ENCODE data around the gene KRT75. TPM values are rescaled to one million over a fixed set of nuclear protein-coding genes. Genes with fewer than 3 reads are reported as not detected.

Gene KRT75
- total and polyA plus RNA-seq, 2 experiments from 2014 or later, result not detected

GRCh38 chr12:52379536-52379935, 54.6 kb downstream of the KRT75 start:
- peaks cover 8% of the 10 kb centered on the region; the same call in 1 of the 2 replicates for H3K27me3 ChIP-seq (replicated peaks; ENCODE audit: insufficient read depth)
- no peak overlapping the region for H3K9ac ChIP-seq
- in situ Hi-C loops (cut with MboI), result loop anchor here (25.0 kb wide), 1 partner anchor 608 kb away; no protein-coding TSS in a partner anchor
- H2AFZ ChIP-seq, result no peak overlapping the region
- no peaks in the 10 kb centered on the region for H3K4me1 ChIP-seq (ENCODE audit: insufficient read depth)
- no peaks in the 10 kb centered on the region for H3K79me2 ChIP-seq (ENCODE audit: insufficient read depth)
- no peak for TF ChIP-seq EZH2phosphoT487 (IDR thresholded peaks at IDR 0.05; ENCODE audit: insufficient read depth, low read depth)
- TF ChIP-seq EZH2 (IDR thresholded peaks at IDR 0.05; ENCODE audit: insufficient read depth, poor library complexity, severe bottlenecking), result no peak
- no peaks in the 10 kb centered on the region for H3K9me2 ChIP-seq (ENCODE audit: insufficient read depth)
- no peaks in the 10 kb centered on the region for H4K20me1 ChIP-seq (ENCODE audit: insufficient read depth)
- no peaks in the 10 kb centered on the region for H3F3A ChIP-seq (ENCODE audit: insufficient read depth)
- WGBS, 2 experiments (ENCODE audit: low coverage in 1 of 2, low lambda C conversion rate in 2 of 2, missing lambda C conversion rate in 2 of 2), result 84 to 86% methylated on average over 6 of the region's 6 CpGs
- H3K4me2 ChIP-seq (ENCODE audit: unreplicated experiment), result no peak overlapping the region
- H3K9me3 ChIP-seq (ENCODE audit: low read depth), result no peaks in the 10 kb centered on the region
- H3K36me3 ChIP-seq (ENCODE audit: low read depth), result no peaks in the 10 kb centered on the region
- H3K4me3 ChIP-seq, result no peak overlapping the region
- DNase-seq, result no peak
- no peak overlapping the region for H3K27ac ChIP-seq

- Histone ChIP-seq H3K27me3 (replicated peaks; ENCODE audit: insufficient read depth) (no peaks in the 10 kb centered on the region), H3K4me3 (no peak overlapping the region), H3K4me2 (ENCODE audit: unreplicated experiment) (no peak overlapping the region), H4K20me1 (ENCODE audit: insufficient read depth) (no peaks in the 10 kb centered on the region), H3K79me2 (ENCODE audit: insufficient read depth) (no peaks in the 10 kb centered on the region), H3K9me2 (ENCODE audit: insufficient read depth) (no peaks in the 10 kb centered on the region), H2AFZ (no peak overlapping the region), H3K9ac (no peak overlapping the region), H3K27ac (no peak overlapping the region), H3K4me1 (ENCODE audit: insufficient read depth) (no peaks in the 10 kb centered on the region), H3F3A (ENCODE audit: insufficient read depth) (no peaks in the 10 kb centered on the region), H3K9me3 (ENCODE audit: low read depth) (no peaks in the 10 kb centered on the region), H3K36me3 (ENCODE audit: low read depth) (no peaks in the 10 kb centered on the region)
- TF ChIP-seq EZH2phosphoT487 (IDR thresholded peaks at IDR 0.05; ENCODE audit: insufficient read depth, low read depth) (no peak), EZH2 (IDR thresholded peaks at IDR 0.05; ENCODE audit: insufficient read depth, poor library complexity, severe bottlenecking) (no peak)
- in situ Hi-C loops (cut with MboI), result loop anchor here (25.0 kb wide), 1 partner anchor 609 kb away; no protein-coding TSS in a partner anchor
- DNase-seq, result no peak
- WGBS, 2 experiments (ENCODE audit: low coverage in 1 of 2, low lambda C conversion rate in 2 of 2, missing lambda C conversion rate in 2 of 2), result 79 to 81% methylated on average over 11 to 19 of the region's 19 CpGs
Observed at GRCh38 chr12:52378091-52378490, 56.1 kb downstream of the KRT75 start.

GRCh38 chr12:52377266-52377665, 56.9 kb downstream of the KRT75 start:
- in situ Hi-C loops (cut with MboI), result loop anchor here (25.0 kb wide), 1 partner anchor 610 kb away; no protein-coding TSS in a partner anchor
- TF ChIP-seq EZH2phosphoT487 (IDR thresholded peaks at IDR 0.05; ENCODE audit: insufficient read depth, low read depth), result no peak
- no peak for TF ChIP-seq EZH2 (IDR thresholded peaks at IDR 0.05; ENCODE audit: insufficient read depth, poor library complexity, severe bottlenecking)
- Histone ChIP-seq H3K4me2 (ENCODE audit: unreplicated experiment) (no peak overlapping the region), H3K4me1 (ENCODE audit: insufficient read depth) (no peaks in the 10 kb centered on the region), H3K79me2 (ENCODE audit: insufficient read depth) (no peaks in the 10 kb centered on the region), H3K27me3 (replicated peaks; ENCODE audit: insufficient read depth) (no peaks in the 10 kb centered on the region), H4K20me1 (ENCODE audit: insufficient read depth) (no peaks in the 10 kb centered on the region), H3F3A (ENCODE audit: insufficient read depth) (no peaks in the 10 kb centered on the region), H3K9ac (no peak overlapping the region), H2AFZ (no peak overlapping the region), H3K9me2 (ENCODE audit: insufficient read depth) (no peaks in the 10 kb centered on the region), H3K4me3 (no peak overlapping the region), H3K36me3 (ENCODE audit: low read depth) (no peaks in the 10 kb centered on the region), H3K27ac (no peak overlapping the region), H3K9me3 (ENCODE audit: low read depth) (no peaks in the 10 kb centered on the region)
- 66 to 74% methylated on average over 8 of the region's 8 CpGs for WGBS, 2 experiments (ENCODE audit: low coverage in 1 of 2, low lambda C conversion rate in 2 of 2, missing lambda C conversion rate in 2 of 2)
- no peak for DNase-seq

Other genes with a start within 250 kb of the KRT75 start
- 0.38 and 0.65 TPM in 2 replicates for gene KRT80, start 242.4 kb downstream of the KRT75 start, total RNA-seq (2014; rRNA removed; shearing (Covaris generic))
- gene KRT80, start 242.4 kb downstream of the KRT75 start, polyA plus RNA-seq (2016; fragmentation: Nextera tagmentation; extraction: Ambion mirVana), result 1.3 TPM in 2 replicates
- gene KRT7, start 201.1 kb downstream of the KRT75 start, total RNA-seq (2014; rRNA removed; shearing (Covaris generic)), result 5.7 and 11.0 TPM in 2 replicates
- gene KRT7, start 201.1 kb downstream of the KRT75 start, polyA plus RNA-seq (2016; fragmentation: Nextera tagmentation; extraction: Ambion mirVana), result 14.4 and 17.4 TPM in 2 replicates
- gene KRT86, start 159.7 kb downstream of the KRT75 start, total RNA-seq (2014; rRNA removed; shearing (Covaris generic)), result 0.11 TPM in 1 of 2 replicates, not detected in the other
- 0.16 and 0.27 TPM in 2 replicates for gene KRT86, start 159.7 kb downstream of the KRT75 start, polyA plus RNA-seq (2016; fragmentation: Nextera tagmentation; extraction: Ambion mirVana)
- gene KRT81, start 142.8 kb downstream of the KRT75 start, total RNA-seq (2014; rRNA removed; shearing (Covaris generic)), result 0.11 TPM in 1 of 2 replicates, not detected in the other
- gene KRT81, start 142.8 kb downstream of the KRT75 start, polyA plus RNA-seq (2016; fragmentation: Nextera tagmentation; extraction: Ambion mirVana), result 0.34 and 0.95 TPM in 2 replicates
- not detected in 2 replicates for gene KRT83, start 113.0 kb downstream of the KRT75 start, total RNA-seq (2014; rRNA removed; shearing (Covaris generic))
- not detected in 2 replicates for gene KRT83, start 113.0 kb downstream of the KRT75 start, polyA plus RNA-seq (2016; fragmentation: Nextera tagmentation; extraction: Ambion mirVana)
- gene KRT85, start 66.9 kb downstream of the KRT75 start, total RNA-seq (2014; rRNA removed; shearing (Covaris generic)), result not detected in 2 replicates
- gene KRT85, start 66.9 kb downstream of the KRT75 start, polyA plus RNA-seq (2016; fragmentation: Nextera tagmentation; extraction: Ambion mirVana), result not detected in 2 replicates
- gene KRT84, start 48.7 kb downstream of the KRT75 start, total RNA-seq (2014; rRNA removed; shearing (Covaris generic)), result not detected in 2 replicates
- not detected in 2 replicates for gene KRT84, start 48.7 kb downstream of the KRT75 start, polyA plus RNA-seq (2016; fragmentation: Nextera tagmentation; extraction: Ambion mirVana)
- not detected in 2 replicates for gene KRT82, start 28.0 kb downstream of the KRT75 start, total RNA-seq (2014; rRNA removed; shearing (Covaris generic))
- not detected in 2 replicates for gene KRT82, start 28.0 kb downstream of the KRT75 start, polyA plus RNA-seq (2016; fragmentation: Nextera tagmentation; extraction: Ambion mirVana)
- not detected in 2 replicates for gene KRT6B, start 17.8 kb upstream of the KRT75 start, total RNA-seq (2014; rRNA removed; shearing (Covaris generic))
- gene KRT6B, start 17.8 kb upstream of the KRT75 start, polyA plus RNA-seq (2016; fragmentation: Nextera tagmentation; extraction: Ambion mirVana), result not detected in 2 replicates
- not detected in 2 replicates for gene KRT6C, start 39.4 kb upstream of the KRT75 start, total RNA-seq (2014; rRNA removed; shearing (Covaris generic))
- gene KRT6C, start 39.4 kb upstream of the KRT75 start, polyA plus RNA-seq (2016; fragmentation: Nextera tagmentation; extraction: Ambion mirVana), result not detected in 2 replicates
- gene KRT6A, start 58.9 kb upstream of the KRT75 start, total RNA-seq (2014; rRNA removed; shearing (Covaris generic)), result not detected in 2 replicates
- not detected in 2 replicates for gene KRT6A, start 58.9 kb upstream of the KRT75 start, polyA plus RNA-seq (2016; fragmentation: Nextera tagmentation; extraction: Ambion mirVana)
- not detected in 2 replicates for gene KRT5, start 86.0 kb upstream of the KRT75 start, total RNA-seq (2014; rRNA removed; shearing (Covaris generic))
- gene KRT5, start 86.0 kb upstream of the KRT75 start, polyA plus RNA-seq (2016; fragmentation: Nextera tagmentation; extraction: Ambion mirVana), result not detected in 2 replicates
- not detected in 2 replicates for gene KRT71, start 118.8 kb upstream of the KRT75 start, total RNA-seq (2014; rRNA removed; shearing (Covaris generic))
- gene KRT71, start 118.8 kb upstream of the KRT75 start, polyA plus RNA-seq (2016; fragmentation: Nextera tagmentation; extraction: Ambion mirVana), result not detected in 2 replicates
- gene KRT74, start 139.5 kb upstream of the KRT75 start, total RNA-seq (2014; rRNA removed; shearing (Covaris generic)), result not detected in 2 replicates
- not detected in 2 replicates for gene KRT74, start 139.5 kb upstream of the KRT75 start, polyA plus RNA-seq (2016; fragmentation: Nextera tagmentation; extraction: Ambion mirVana)
- not detected in 2 replicates for gene KRT72, start 167.1 kb upstream of the KRT75 start, total RNA-seq (2014; rRNA removed; shearing (Covaris generic))
- not detected in 2 replicates for gene KRT72, start 167.1 kb upstream of the KRT75 start, polyA plus RNA-seq (2016; fragmentation: Nextera tagmentation; extraction: Ambion mirVana)
- gene KRT73, start 184.2 kb upstream of the KRT75 start, total RNA-seq (2014; rRNA removed; shearing (Covaris generic)), result not detected in 2 replicates
- not detected in 2 replicates for gene KRT73, start 184.2 kb upstream of the KRT75 start, polyA plus RNA-seq (2016; fragmentation: Nextera tagmentation; extraction: Ambion mirVana)
- gene KRT2, start 217.8 kb upstream of the KRT75 start, total RNA-seq (2014; rRNA removed; shearing (Covaris generic)), result not detected in 2 replicates
- gene KRT2, start 217.8 kb upstream of the KRT75 start, polyA plus RNA-seq (2016; fragmentation: Nextera tagmentation; extraction: Ambion mirVana), result not detected in 2 replicates
- gene KRT1, start 246.0 kb upstream of the KRT75 start, total RNA-seq (2014; rRNA removed; shearing (Covaris generic)), result not detected in 2 replicates
- not detected in 2 replicates for gene KRT1, start 246.0 kb upstream of the KRT75 start, polyA plus RNA-seq (2016; fragmentation: Nextera tagmentation; extraction: Ambion mirVana)

Data from GM23248 (cell line).